K562 (cell line): ENCODE data around the gene FAM171A1.
"Not testable (repeated sequence)": the region's sequence is repeated elsewhere in the genome, so short reads cannot be mapped to it uniquely, and the experiment has no call there.

Source experiments
- CBX3 ChIP-seq, 2 experiments: IDR thresholded peaks; 1 replicate in 1 of 2; 2 replicates in 1 of 2; pipeline ENCODE4 v1.6.1; 2012; ENCODE audit warnings: inconsistent platforms in 2 of 2, low read length in 2 of 2, borderline replicate concordance in 1 of 2, control low read depth in 1 of 2
- CBX5 ChIP-seq: IDR thresholded peaks from 2 replicates; pipeline ENCODE4 v1.6.1; 2014; ENCODE audit warnings: low read depth, borderline replicate concordance
- CTCF ChIP-seq, 3 experiments: IDR thresholded peaks in 2 of 3; conservative IDR thresholded peaks in 1 of 3; 2 replicates each; pipeline ENCODE4 v1.5.1; 2011 to 2012; ENCODE audit warnings: low read length in 3 of 3, mild to moderate bottlenecking in 3 of 3, control low read depth in 2 of 3, improper control_type of control experiment in 1 of 3, inconsistent platforms in 1 of 3, low read depth in 1 of 3, mixed read lengths in 1 of 3, moderate library complexity in 1 of 3; ENCODE audit not compliant: insufficient read depth in 2 of 3
- HCFC1 ChIP-seq: IDR thresholded peaks from 2 replicates; pipeline ENCODE4 v1.6.1; 2012; ENCODE audit warnings: low read depth, low read length, improper control_type of control experiment
- MAFK ChIP-seq: IDR thresholded peaks from 2 replicates; pipeline ENCODE4 v1.6.1; 2011; ENCODE audit warnings: low read length, improper control_type of control experiment
- RBM14 ChIP-seq: fragments of 200-400 bp; formaldehyde crosslinking; IDR thresholded peaks from 2 replicates; pipeline ENCODE4 v1.6.1; 2018; ENCODE audit warnings: low read depth, mild to moderate bottlenecking, low read length, moderate library complexity, borderline replicate concordance; ENCODE audit not compliant: insufficient read depth

GRCh38 chr10:15333181-15333580 lies 37.9 kb downstream of the FAM171A1 start:
- TF ChIP-seq MAFK; CBX5; CBX3 (IDR thresholded peaks at IDR 0.05; ENCODE audit: borderline replicate concordance in 1 of 2, low read length in 2 of 2); HCFC1; RBM14; CTCF (IDR thresholded peaks at IDR 0.05 in 2 of 3, conservative IDR thresholded peaks at IDR 0.05 in 1 of 3; ENCODE audit: insufficient read depth in 2 of 3, low read depth in 1 of 3, low read length in 3 of 3): not testable (repeated sequence)
